Panc1 (cell line): Measurements from ENCODE around the gene C10orf143. TPM values are rescaled to one million over a fixed set of nuclear protein-coding genes. Genes with fewer than 3 reads are reported as not detected.

ENCODE experiments used
- ATAC-seq: fragments of 200-7000 bp; cut with Tn5 transposase; 2 replicates; pipeline ENCODE4 v1.9.1; 2020; ENCODE audit warnings: mild to moderate bottlenecking, moderate library complexity
- BruUV-seq: library from RNA; stranded (reverse); fragments of 400-500 nt; replicated peaks from 2 replicates; lab custom pipeline; 2021; lab: Mats Ljungman, UMichigan
- CTCF ChIA-PET: fragments of 300-600 bp; sonication (Branson Sonifier 250); formaldehyde crosslinking; loops from one replicate; lab custom pipeline; 2022; ENCODE audit warnings: antibody characterized with exemption; lab: Charles Lee
- POLR2A ChIA-PET: fragments of 300-600 bp; sonication (Branson Sonifier 250); formaldehyde crosslinking; loops from one replicate; lab custom pipeline; 2022; ENCODE audit warnings: antibody characterized with exemption; lab: Charles Lee
- DNase-seq: peaks from one replicate; pipeline ENCODE4 v3.0.0-alpha.2; 2010; ENCODE audit warnings: low read depth, low spot score
- H3K27ac ChIP-seq: 2 replicates; pipeline ENCODE4 v1.5.1; 2011; ENCODE audit warnings: mild to moderate bottlenecking, low read length, inconsistent platforms
- H3K27me3 ChIP-seq: fragments of 200-500 bp; sonication (Bioruptor generic); 2 replicates; pipeline ENCODE4 v1.6.0; 2014; ENCODE audit warnings: low read length, inconsistent platforms; ENCODE audit not compliant: control insufficient read depth, insufficient read depth
- H3K36me3 ChIP-seq: fragments of 200-500 bp; sonication (Bioruptor generic); 2 replicates; pipeline ENCODE4 v1.5.1; 2014; ENCODE audit warnings: inconsistent platforms, mild to moderate bottlenecking, low read length, moderate library complexity; ENCODE audit not compliant: control insufficient read depth, insufficient read depth
- H3K4me1 ChIP-seq: 2 replicates; pipeline ENCODE4 v1.5.1; 2011; ENCODE audit warnings: inconsistent platforms, mild to moderate bottlenecking, low read length, moderate library complexity; ENCODE audit not compliant: control insufficient read depth, insufficient read depth
- H3K4me3 ChIP-seq, 2 experiments: 2 replicates each; pipeline ENCODE4 v1.5.1; 2011 to 2012; ENCODE audit warnings: low read depth in 2 of 2, low read length in 2 of 2, mild to moderate bottlenecking in 2 of 2, inconsistent platforms in 1 of 2, moderate library complexity in 1 of 2
- H3K9me3 ChIP-seq: fragments of 200-500 bp; sonication (Bioruptor generic); 2 replicates; pipeline ENCODE4 v1.5.1; 2014; ENCODE audit warnings: low read depth, mild to moderate bottlenecking, inconsistent platforms, low read length, moderate library complexity; ENCODE audit not compliant: control insufficient read depth, insufficient read depth
- CTCF ChIP-seq: fragments of 450-650 bp; IDR thresholded peaks from 2 replicates; pipeline ENCODE4 v1.5.1; 2017; ENCODE audit warnings: mild to moderate bottlenecking
- POLR2AphosphoS5 ChIP-seq: IDR thresholded peaks from 2 replicates; pipeline ENCODE4 v1.6.1; 2012; ENCODE audit warnings: mild to moderate bottlenecking, low read depth, low read length, moderate library complexity
- REST ChIP-seq, 2 experiments: IDR thresholded peaks; 2 replicates each; pipeline ENCODE4 v1.6.1; 2011 to 2012; ENCODE audit warnings: low read depth in 2 of 2, control low read depth in 1 of 2, low read length in 1 of 2, mild to moderate bottlenecking in 1 of 2, moderate library complexity in 1 of 2; ENCODE audit not compliant: insufficient read depth in 1 of 2
- SIN3A ChIP-seq: IDR thresholded peaks from 2 replicates; pipeline ENCODE4 v1.6.1; 2012; ENCODE audit warnings: low read depth, mild to moderate bottlenecking, low read length, moderate library complexity, borderline replicate concordance; ENCODE audit not compliant: insufficient read depth
- TCF7L2 ChIP-seq: IDR thresholded peaks from 2 replicates; pipeline ENCODE4 v1.6.1; 2011; ENCODE audit warnings: mild to moderate bottlenecking, low read depth, low read length, inconsistent platforms
- in situ Hi-C: cut with HindIII; loops from 2 replicates; pipeline ENCODE4 v1.10.0; 2016; ENCODE audit warnings: low sequenced_read_pairs, low pct_unique_long_range_greater_than_20kb
- intact Hi-C: fragments of 100-400 bp; cut with micrococcal nuclease; formaldehyde crosslinking; loops from one replicate; pipeline ENCODE4 v1.10.0; 2022; ENCODE audit not compliant: unreplicated experiment
- total RNA-seq: library from RNA; stranded (reverse); gene quantifications from one replicate; pipeline ENCODE4 v1.2.1, GENCODE V29; 2021; ENCODE audit not compliant: unreplicated experiment

Gene C10orf143
- total RNA-seq, 1 experiment from 2014 or later: 1.0 TPM

GRCh38 chr10:130061760-130062159, 48.9 kb downstream of the C10orf143 start:
- no peak for ATAC-seq
- CTCF ChIA-PET: interaction anchor here (0.7 kb wide), 1 partner anchor 28 kb away, joined by 14 read pairs; no protein-coding TSS in a partner anchor
- BruUV-seq: no TSS peak
- intact Hi-C loops (no loop called here), in situ Hi-C loops (no loop called here)
- H3K9me3 ChIP-seq: no peaks in the 10 kb centered on the region
- H3K4me1 ChIP-seq: no peaks in the 10 kb centered on the region
- H3K36me3 ChIP-seq: no peaks in the 10 kb centered on the region
- no peak overlapping the region for H3K4me3 ChIP-seq
- DNase-seq: no peak
- TF ChIP-seq REST (IDR thresholded peaks at IDR 0.05; ENCODE audit: insufficient read depth in 1 of 2, low read depth in 2 of 2, low read length in 1 of 2): no peak
- no peak for TF ChIP-seq TCF7L2
- no peak for TF ChIP-seq POLR2AphosphoS5
- TF ChIP-seq SIN3A: no peak
- TF ChIP-seq CTCF: no peak
- no peak overlapping the region for H3K27ac ChIP-seq
- peaks cover 2% of the 10 kb centered on the region; the same call in 1 of the 2 replicates for H3K27me3 ChIP-seq
- POLR2A ChIA-PET: no interaction called here

- no TSS peak for BruUV-seq
- Histone ChIP-seq H3K4me1 (no peaks in the 10 kb centered on the region), H3K27me3 (no peaks in the 10 kb centered on the region; the same call in 1 of the 2 replicates), H3K4me3 (no peak overlapping the region), H3K36me3 (no peaks in the 10 kb centered on the region), H3K9me3 (no peaks in the 10 kb centered on the region; the same call in 1 of the 2 replicates), H3K27ac (no peak overlapping the region)
- CTCF ChIA-PET: no interaction called here
- POLR2A ChIA-PET: no interaction called here
- no peak for TF ChIP-seq SIN3A
- no peak for TF ChIP-seq CTCF
- no peak for TF ChIP-seq TCF7L2
- TF ChIP-seq POLR2AphosphoS5: no peak
- no peak for TF ChIP-seq REST (IDR thresholded peaks at IDR 0.05; ENCODE audit: insufficient read depth in 1 of 2, low read depth in 2 of 2, low read length in 1 of 2)
- intact Hi-C loops (no loop called here), in situ Hi-C loops (no loop called here)
- ATAC-seq (no peak), DNase-seq (no peak)
Measured at GRCh38 chr10:130054021-130054420, 56.6 kb downstream of the C10orf143 start.
